Measurements from ENCODE around the gene ERVH48-1. TPM values are rescaled to one million over a fixed set of nuclear protein-coding genes. Genes with fewer than 3 reads are reported as not detected.
A peak's percentile ranks its signal among the peaks of the same experiment; 100 is the strongest.

The ERVH48-1 gene
- total and polyA plus RNA-seq, 2 of the 8 experiments (the other 6 are each of a cell fraction or from before 2014, with no cell fraction given): 4.2 to 17.7 TPM

- WGBS, 2 experiments (ENCODE audit: extremely low coverage in 1 of 2, insufficient coverage in 1 of 2, insufficient read length in 1 of 2, insufficient replicate concordance in 2 of 2, low coverage in 1 of 2, low lambda C conversion rate in 2 of 2, missing lambda C conversion rate in 1 of 2): 63% methylated on average over 6 of the region's 6 CpGs; no CpG with 5 or more reads in 1 of the 2 experiments
- Histone ChIP-seq H3K4me3 (ENCODE audit: extremely low read depth in 1 of 4, insufficient read depth in 2 of 4, low read depth in 3 of 4, low read length in 4 of 4) (peak overlapping the region in 3 of 4 experiments; percentile 5 to 19 (median 5); a peak in 4 of 8 replicates), H3K4me1 (replicated peaks in 1 of 4; ENCODE audit: control insufficient read depth in 3 of 4, insufficient read depth in 4 of 4, low read length in 3 of 4) (peaks cover 11 to 18% (median 14%) of the 10 kb centered on the region in 4 experiments), H2AFZ (ENCODE audit: low read length) (no peak overlapping the region), H2BK12ac (ENCODE audit: low read depth, low read length) (peak overlapping the region; percentile 52), H4K20me1 (replicated peaks in 1 of 2; ENCODE audit: control insufficient read depth in 1 of 2, insufficient read depth in 2 of 2, low read length in 2 of 2) (no peaks in the 10 kb centered on the region), H2BK5ac (ENCODE audit: low read depth, low read length) (peak overlapping the region; percentile 97), H4K91ac (replicated peaks; ENCODE audit: insufficient read length, low read length) (peak overlapping the region; percentile 93), H3K23ac (ENCODE audit: insufficient read length) (no peak overlapping the region), H3K27me3 (replicated peaks in 1 of 4; ENCODE audit: control insufficient read depth in 3 of 4, extremely low read depth in 1 of 4, insufficient read depth in 3 of 4, low read length in 3 of 4) (no peaks in the 10 kb centered on the region), H2BK15ac (ENCODE audit: low read length) (no peak overlapping the region), H2BK120ac (replicated peaks; ENCODE audit: low read depth, low read length) (peak overlapping the region; percentile 8), H3K36me3 (ENCODE audit: control insufficient read depth in 2 of 4, insufficient read depth in 4 of 4, low read length in 3 of 4) (peaks cover 0 to 8% (median 0%) of the 10 kb centered on the region in 4 experiments; a peak in 2 of 8 replicates), H2AK5ac (ENCODE audit: low read depth, low read length) (peak overlapping the region; percentile 96; the same call in 1 of the 2 replicates), H3K18ac (ENCODE audit: extremely low read depth, low read length) (peak overlapping the region; percentile 94), H3K27ac (ENCODE audit: low read depth, low read length) (peak overlapping the region; percentile 62; the same call in 1 of the 2 replicates), H3K79me1 (ENCODE audit: low read depth, low read length) (no peaks in the 10 kb centered on the region), H3K9ac (replicated peaks in 1 of 4; ENCODE audit: extremely low read depth in 1 of 4, low read depth in 3 of 4, low read length in 3 of 4) (peak overlapping the region in 3 of 4 experiments; percentile 25 to 42 (median 38); a peak in 4 of 7 replicates), H2BK20ac (ENCODE audit: low read length) (no peak overlapping the region), H4K5ac (ENCODE audit: insufficient read length, low read depth, low read length) (peak overlapping the region; percentile 90), H3K9me3 (ENCODE audit: insufficient read depth in 2 of 2, low read depth in 1 of 2, low read length in 1 of 2) (no peaks in the 10 kb centered on the region), H3K14ac (ENCODE audit: insufficient read length) (no peak overlapping the region), H3K4me2 (ENCODE audit: insufficient read depth in 1 of 2, low read depth in 2 of 2, low read length in 2 of 2) (peak overlapping the region; percentile 31 to 44; a peak in 3 of 4 replicates), H4K8ac (ENCODE audit: extremely low read depth, insufficient read depth, low read length) (peak overlapping the region; percentile 41; the same call in 1 of the 2 replicates), H3K56ac (replicated peaks; ENCODE audit: insufficient read length, low read depth, low read length) (peak overlapping the region; percentile 12), H3K23me2 (ENCODE audit: low read depth, low read length) (no peaks in the 10 kb centered on the region; the same call in 1 of the 2 replicates), H3K79me2 (ENCODE audit: control insufficient read depth in 1 of 2, insufficient read depth in 2 of 2, low read length in 2 of 2) (no peaks in the 10 kb centered on the region; a peak in 1 of 4 replicates), H3K4ac (replicated peaks; ENCODE audit: insufficient read length, low read depth, low read length) (peak overlapping the region; percentile 57)
- FAIRE-seq: no peak
- DNase-seq (ENCODE audit: low read depth in 1 of 2, low spot score in 2 of 2): no peak
- POLR2A ChIA-PET (ENCODE audit: partially characterized antibody): interaction anchor here (2.0 kb wide), 1 partner anchor 12 kb away, joined by 5 read pairs; no protein-coding TSS in a partner anchor
- CTCF ChIA-PET (ENCODE audit: partially characterized antibody): interaction anchor here (1.0 kb wide), 1 partner anchor 31 kb away, joined by 3 read pairs; no protein-coding TSS in a partner anchor
- TF ChIP-seq SP2 (IDR thresholded peaks at IDR 0.05; ENCODE audit: low read length) (no peak), SUZ12 (IDR thresholded peaks at IDR 0.05; ENCODE audit: low read length) (no peak), ATF2 (IDR thresholded peaks at IDR 0.05; ENCODE audit: low read length) (no peak), KDM5A (IDR thresholded peaks at IDR 0.05; ENCODE audit: low read length) (no peak), CHD2 (IDR thresholded peaks at IDR 0.05; ENCODE audit: low read length) (no peak), RXRA (IDR thresholded peaks at IDR 0.05; ENCODE audit: insufficient read depth, low read depth, low read length) (no peak), RAD21 (IDR thresholded peaks at IDR 0.05 in 1 of 2, conservative IDR thresholded peaks at IDR 0.05 in 1 of 2; ENCODE audit: low read depth in 2 of 2, low read length in 2 of 2) (no peak), GTF2F1 (IDR thresholded peaks at IDR 0.05; ENCODE audit: borderline replicate concordance, low read depth, low read length) (no peak), POLR2A (IDR thresholded peaks at IDR 0.05; ENCODE audit: control extremely low read depth in 1 of 2, low read depth in 2 of 2, low read length in 2 of 2) (no peak; a peak in 1 of 3 replicates), NANOG (IDR thresholded peaks at IDR 0.05; ENCODE audit: insufficient read depth, low read depth, low read length, poor library complexity, severe bottlenecking) (no peak)
- TF ChIP-seq, protein P1, sequence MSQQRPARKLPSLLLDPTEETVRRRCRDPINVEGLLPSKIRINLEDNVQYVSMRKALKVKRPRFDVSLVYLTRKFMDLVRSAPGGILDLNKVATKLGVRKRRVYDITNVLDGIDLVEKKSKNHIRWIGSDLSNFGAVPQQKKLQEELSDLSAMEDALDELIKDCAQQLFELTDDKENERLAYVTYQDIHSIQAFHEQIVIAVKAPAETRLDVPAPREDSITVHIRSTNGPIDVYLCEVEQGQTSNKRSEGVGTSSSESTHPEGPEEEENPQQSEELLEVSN (IDR thresholded peaks at IDR 0.05): no peak
Measured at GRCh38 chr21:42924433-42924751, 1.0 kb downstream of the ERVH48-1 start.
